ENCODE results near the gene SLC1A5. TPM values are rescaled to one million over a fixed set of nuclear protein-coding genes. Genes with fewer than 3 reads are reported as not detected.
"Not testable (repeated sequence)": the region's sequence is repeated elsewhere in the genome, so short reads cannot be mapped to it uniquely, and the experiment has no call there.

SLC1A5 gene
- total RNA-seq, 2 experiments from 2014 or later: 7.1 TPM

- POLR2A ChIA-PET: no interaction called here
- Histone ChIP-seq H3K27ac (ENCODE audit: low read depth in 1 of 2, low read length in 2 of 2) (no peak overlapping the region), H3K36me3 (ENCODE audit: insufficient read depth, low read length) (peaks cover 5% of the 10 kb centered on the region), H3K4me1 (ENCODE audit: insufficient read depth, low read length) (peaks cover 11% of the 10 kb centered on the region), H3K4me3 (ENCODE audit: low read length) (no peak overlapping the region), H3K27me3 (ENCODE audit: control insufficient read depth in 1 of 2, insufficient read depth in 2 of 2, low read length in 2 of 2) (no peaks in the 10 kb centered on the region), H3K9me3 (ENCODE audit: control insufficient read depth in 1 of 2, insufficient read depth in 1 of 2, low read length in 2 of 2) (no peaks in the 10 kb centered on the region)
- H3K36me3 Mint-ChIP-seq (ENCODE audit: low read depth): peaks cover 11% of the 10 kb centered on the region
- no peak overlapping the region for H3K27ac Mint-ChIP-seq
- no peak overlapping the region for H3K4me3 Mint-ChIP-seq
- CTCF ChIA-PET: no interaction called here
- no peaks in the 10 kb centered on the region for H3K9me3 Mint-ChIP-seq
- H3K4me1 Mint-ChIP-seq (ENCODE audit: low read depth): peaks cover 4% of the 10 kb centered on the region
- DNase-seq (no peak), ATAC-seq (ENCODE audit: poor library complexity) (no peak)
- intact Hi-C loops (cut with DNase I, micrococcal nuclease): no loop called here
- H3K27me3 Mint-ChIP-seq: no peaks in the 10 kb centered on the region
- TF ChIP-seq CTCF (IDR thresholded peaks at IDR 0.05): no peak
Observed at GRCh38 chr19:46761418-46761831, 27.0 kb downstream of the SLC1A5 start.

GRCh38 chr19:46760897-46761296, 27.5 kb downstream of the SLC1A5 start:
- CTCF ChIA-PET; H3K9me3 Mint-ChIP-seq; H3K9me3 ChIP-seq (ENCODE audit: control insufficient read depth in 1 of 2, insufficient read depth in 1 of 2, low read length in 2 of 2); H3K4me3 Mint-ChIP-seq; H3K4me1 Mint-ChIP-seq (ENCODE audit: low read depth); ATAC-seq (ENCODE audit: poor library complexity); DNase-seq; H3K27ac ChIP-seq (ENCODE audit: low read depth in 1 of 2, low read length in 2 of 2); POLR2A ChIA-PET; H3K4me3 ChIP-seq (ENCODE audit: low read length); H3K36me3 ChIP-seq (ENCODE audit: insufficient read depth, low read length); H3K27ac Mint-ChIP-seq; H3K27me3 ChIP-seq (ENCODE audit: control insufficient read depth in 1 of 2, insufficient read depth in 2 of 2, low read length in 2 of 2); H3K27me3 Mint-ChIP-seq; intact Hi-C loops (cut with DNase I, micrococcal nuclease): not testable (repeated sequence)
- peaks cover 11% of the 10 kb centered on the region for H3K4me1 ChIP-seq (ENCODE audit: insufficient read depth, low read length)
- peaks cover 11% of the 10 kb centered on the region for H3K36me3 Mint-ChIP-seq (ENCODE audit: low read depth)

- ChIA-PET CTCF (no interaction called here), POLR2A (no interaction called here)
- no peak overlapping the region for H3K27ac ChIP-seq (ENCODE audit: low read depth in 1 of 2, low read length in 2 of 2)
- peaks cover 6% of the 10 kb centered on the region for H3K36me3 ChIP-seq (ENCODE audit: insufficient read depth, low read length)
- H3K27me3 ChIP-seq (ENCODE audit: control insufficient read depth in 1 of 2, insufficient read depth in 2 of 2, low read length in 2 of 2): no peaks in the 10 kb centered on the region
- H3K36me3 Mint-ChIP-seq (ENCODE audit: low read depth): peaks cover 11% of the 10 kb centered on the region
- TF ChIP-seq CTCF (IDR thresholded peaks at IDR 0.05): no peak
- no peaks in the 10 kb centered on the region for H3K27me3 Mint-ChIP-seq
- no peak overlapping the region for H3K4me3 Mint-ChIP-seq
- H3K4me3 ChIP-seq (ENCODE audit: low read length): no peak overlapping the region
- ATAC-seq (ENCODE audit: poor library complexity) (no peak), DNase-seq (no peak)
- intact Hi-C loops (cut with DNase I, micrococcal nuclease): no loop called here
- no peaks in the 10 kb centered on the region for H3K9me3 Mint-ChIP-seq
- H3K4me1 ChIP-seq (ENCODE audit: insufficient read depth, low read length): peaks cover 11% of the 10 kb centered on the region
- H3K27ac Mint-ChIP-seq: no peak overlapping the region
- H3K4me1 Mint-ChIP-seq (ENCODE audit: low read depth): peaks cover 4% of the 10 kb centered on the region
- no peaks in the 10 kb centered on the region for H3K9me3 ChIP-seq (ENCODE audit: control insufficient read depth in 1 of 2, insufficient read depth in 1 of 2, low read length in 2 of 2)
Observed at GRCh38 chr19:46760363-46760762, 28.0 kb downstream of the SLC1A5 start.

GRCh38 chr19:46759817-46760333, 28.5 kb downstream of the SLC1A5 start:
- POLR2A ChIA-PET: no interaction called here
- intact Hi-C loops (cut with DNase I, micrococcal nuclease): loop anchor here in 1 of 2 experiments (5.0 kb wide), 1 partner anchor 232 kb away; no protein-coding TSS in a partner anchor
- ATAC-seq (ENCODE audit: poor library complexity) (no peak), DNase-seq (no peak)
- Histone ChIP-seq H3K4me3 (ENCODE audit: low read length) (no peak overlapping the region), H3K9me3 (ENCODE audit: control insufficient read depth in 1 of 2, insufficient read depth in 1 of 2, low read length in 2 of 2) (no peaks in the 10 kb centered on the region), H3K4me1 (ENCODE audit: insufficient read depth, low read length) (peaks cover 11% of the 10 kb centered on the region), H3K27me3 (ENCODE audit: control insufficient read depth in 1 of 2, insufficient read depth in 2 of 2, low read length in 2 of 2) (no peaks in the 10 kb centered on the region), H3K36me3 (ENCODE audit: insufficient read depth, low read length) (peaks cover 6% of the 10 kb centered on the region), H3K27ac (ENCODE audit: low read depth in 1 of 2, low read length in 2 of 2) (no peak overlapping the region)
- Mint-ChIP-seq H3K27ac (no peak overlapping the region), H3K4me1 (ENCODE audit: low read depth) (peaks cover 4% of the 10 kb centered on the region), H3K27me3 (no peaks in the 10 kb centered on the region), H3K4me3 (no peak overlapping the region), H3K36me3 (ENCODE audit: low read depth) (peaks cover 11% of the 10 kb centered on the region), H3K9me3 (no peaks in the 10 kb centered on the region)
- TF ChIP-seq CTCF (IDR thresholded peaks at IDR 0.05): no peak
- CTCF ChIA-PET: no interaction called here

All from CD4-positive, alpha-beta T cell (primary cell).